H1 (cell line): ENCODE measurements around the gene SARS2. TPM values are rescaled to one million over a fixed set of nuclear protein-coding genes. Genes with fewer than 3 reads are reported as not detected.

Source experiments
- CTCF ChIA-PET: fragments of 300-600 bp; sonication (Branson Sonifier 250); formaldehyde crosslinking; loops from one replicate; lab custom pipeline; 2021; ENCODE audit not compliant: partially characterized antibody; lab: Charles Lee
- POLR2A ChIA-PET: fragments of 300-600 bp; sonication (Branson Sonifier 250); formaldehyde crosslinking; loops from one replicate; lab custom pipeline; 2021; ENCODE audit warnings: inconsistent platforms; ENCODE audit not compliant: partially characterized antibody; lab: Charles Lee
- DNase-seq, 2 experiments: peaks; one replicate each; pipeline versions ENCODE4 v3.0.0 to v3.0.0-alpha.2; 2010 to 2022; ENCODE audit warnings: low spot score in 2 of 2, low read depth in 1 of 2, mixed read lengths in 1 of 2
- FAIRE-seq: peaks from 2 replicates; lab custom pipeline; 2011; peaks lifted over from hg19 to GRCh38; lab: Jason Lieb, UNC
- H2AFZ ChIP-seq: 2 replicates; pipeline ENCODE4 v1.8.1; 2012; ENCODE audit warnings: low read length, inconsistent platforms
- H2AK5ac ChIP-seq: 2 replicates; pipeline ENCODE4 v1.6.1; 2013; ENCODE audit warnings: low read depth, low read length
- H2BK120ac ChIP-seq: replicated peaks from 2 replicates; pipeline ENCODE3; 2013; ENCODE audit warnings: low read depth, low read length, inconsistent platforms
- H2BK12ac ChIP-seq: 2 replicates; pipeline ENCODE4 v1.6.1; 2013; ENCODE audit warnings: low read depth, low read length
- H2BK15ac ChIP-seq: 2 replicates; pipeline ENCODE4 v1.6.1; 2013; ENCODE audit warnings: low read length
- H2BK20ac ChIP-seq: 2 replicates; pipeline ENCODE4 v1.6.1; 2013; ENCODE audit warnings: low read length
- H2BK5ac ChIP-seq: 2 replicates; pipeline ENCODE4 v1.6.1; 2013; ENCODE audit warnings: low read depth, low read length
- H3K14ac ChIP-seq: 2 replicates; pipeline ENCODE4 v1.6.1; 2013; ENCODE audit warnings: inconsistent platforms; ENCODE audit not compliant: insufficient read length
- H3K18ac ChIP-seq: 2 replicates; pipeline ENCODE4 v1.6.1; 2013; ENCODE audit warnings: low read length; ENCODE audit errors: extremely low read depth
- H3K23ac ChIP-seq: 2 replicates; pipeline ENCODE4 v1.6.1; 2013; ENCODE audit warnings: inconsistent platforms; ENCODE audit not compliant: insufficient read length
- H3K23me2 ChIP-seq: 2 replicates; pipeline ENCODE4 v1.6.1; 2013; ENCODE audit warnings: low read depth, low read length
- H3K27ac ChIP-seq: 2 replicates; pipeline ENCODE4 v1.6.1; 2011; ENCODE audit warnings: low read depth, low read length, inconsistent platforms
- H3K27me3 ChIP-seq, 4 experiments: replicated peaks in 1 of 4; 1 replicate in 1 of 4; 2 replicates in 3 of 4; pipeline versions ENCODE4 v1.6.1 to v1.8.1; 2011 to 2013; ENCODE audit warnings: low read length in 3 of 4, mild to moderate bottlenecking in 3 of 4, inconsistent platforms in 2 of 4, mixed read lengths in 2 of 4, moderate library complexity in 1 of 4; ENCODE audit not compliant: control insufficient read depth in 3 of 4, insufficient read depth in 3 of 4; ENCODE audit errors: extremely low read depth in 1 of 4
- H3K36me3 ChIP-seq, 4 experiments: 2 replicates each; pipeline versions ENCODE4 v1.6.1 to v1.8.1; 2011 to 2013; ENCODE audit warnings: mild to moderate bottlenecking in 4 of 4, low read length in 3 of 4, moderate library complexity in 2 of 4, control low read depth in 1 of 4, inconsistent platforms in 1 of 4; ENCODE audit not compliant: insufficient read depth in 4 of 4, control insufficient read depth in 2 of 4
- H3K4ac ChIP-seq: replicated peaks from 2 replicates; pipeline ENCODE3; 2013; ENCODE audit warnings: low read length, low read depth, mixed read lengths, inconsistent platforms; ENCODE audit not compliant: insufficient read length
- H3K4me1 ChIP-seq, 4 experiments: replicated peaks in 1 of 4; 1 replicate in 1 of 4; 2 replicates in 3 of 4; pipeline versions ENCODE4 v1.6.1 to v1.8.1; 2011 to 2013; ENCODE audit warnings: low read length in 3 of 4, inconsistent platforms in 2 of 4, mixed read lengths in 1 of 4; ENCODE audit not compliant: insufficient read depth in 4 of 4, control insufficient read depth in 3 of 4
- H3K4me2 ChIP-seq, 2 experiments: 2 replicates each; pipeline versions ENCODE4 v1.6.1 to v1.8.1; 2011 to 2013; ENCODE audit warnings: low read depth in 2 of 2, low read length in 2 of 2, control low read depth in 1 of 2, inconsistent platforms in 1 of 2, mild to moderate bottlenecking in 1 of 2; ENCODE audit not compliant: insufficient read depth in 1 of 2
- H3K4me3 ChIP-seq, 4 experiments: fragments of 200-600, 300-600 bp in 1 of 4; sonication (generic), shearing (Covaris generic), sonication (Bioruptor Twin) in 1 of 4; 2 replicates each; pipeline versions ENCODE4 v1.5.1 to v1.8.1; 2011 to 2016; ENCODE audit warnings: low read length in 4 of 4, low read depth in 3 of 4, control low read depth in 2 of 4, inconsistent platforms in 2 of 4, mild to moderate bottlenecking in 2 of 4, mixed read lengths in 1 of 4, moderate library complexity in 1 of 4; ENCODE audit not compliant: insufficient read depth in 2 of 4; ENCODE audit errors: extremely low read depth in 1 of 4
- H3K56ac ChIP-seq: replicated peaks from 2 replicates; pipeline ENCODE3; 2013; ENCODE audit warnings: low read depth, mild to moderate bottlenecking, mixed read lengths, low read length, inconsistent platforms; ENCODE audit not compliant: insufficient read length
- H3K79me1 ChIP-seq: 2 replicates; pipeline ENCODE4 v1.6.1; 2013; ENCODE audit warnings: low read depth, low read length, control low read depth
- H3K79me2 ChIP-seq, 2 experiments: 2 replicates each; pipeline versions ENCODE4 v1.6.1 to v1.8.1; 2012 to 2013; ENCODE audit warnings: low read length in 2 of 2, mild to moderate bottlenecking in 2 of 2, inconsistent platforms in 1 of 2; ENCODE audit not compliant: insufficient read depth in 2 of 2, control insufficient read depth in 1 of 2
- H3K9ac ChIP-seq, 4 experiments: replicated peaks in 1 of 4; 1 replicate in 1 of 4; 2 replicates in 3 of 4; pipeline versions ENCODE4 v1.6.1 to v1.8.1; 2011 to 2013; ENCODE audit warnings: low read depth in 3 of 4, low read length in 3 of 4, control low read depth in 2 of 4, mild to moderate bottlenecking in 2 of 4, moderate library complexity in 2 of 4, inconsistent platforms in 1 of 4; ENCODE audit errors: extremely low read depth in 1 of 4
- H3K9me3 ChIP-seq, 2 experiments: 2 replicates each; pipeline versions ENCODE4 v1.6.1 to v1.8.1; 2012 to 2013; ENCODE audit warnings: mild to moderate bottlenecking in 2 of 2, moderate library complexity in 2 of 2, control low read depth in 1 of 2, inconsistent platforms in 1 of 2, low read depth in 1 of 2, low read length in 1 of 2, mixed read lengths in 1 of 2; ENCODE audit not compliant: insufficient read depth in 2 of 2
- H4K20me1 ChIP-seq, 2 experiments: replicated peaks in 1 of 2; 2 replicates each; pipeline versions ENCODE3 to v1.8.1; 2011 to 2013; ENCODE audit warnings: inconsistent platforms in 2 of 2, low read length in 2 of 2, mild to moderate bottlenecking in 1 of 2; ENCODE audit not compliant: insufficient read depth in 2 of 2, control insufficient read depth in 1 of 2
- H4K5ac ChIP-seq: 2 replicates; pipeline ENCODE4 v1.6.1; 2013; ENCODE audit warnings: low read length, low read depth, mixed read lengths, inconsistent platforms; ENCODE audit not compliant: insufficient read length
- H4K8ac ChIP-seq: 2 replicates; pipeline ENCODE4 v1.8.0; 2013; ENCODE audit warnings: mild to moderate bottlenecking, moderate library complexity, low read length, inconsistent platforms; ENCODE audit not compliant: insufficient read depth; ENCODE audit errors: extremely low read depth
- H4K91ac ChIP-seq: replicated peaks from 2 replicates; pipeline ENCODE3; 2013; ENCODE audit warnings: low read length, mixed read lengths, inconsistent platforms; ENCODE audit not compliant: insufficient read length
- BCL11A ChIP-seq, 2 experiments: IDR thresholded peaks; one replicate each; pipeline ENCODE4 v1.6.1; 2011; ENCODE audit warnings: low read depth in 2 of 2, low read length in 2 of 2, mild to moderate bottlenecking in 2 of 2
- BRCA1 ChIP-seq: IDR thresholded peaks from 2 replicates; pipeline ENCODE4 v1.6.1; 2012; ENCODE audit warnings: low read depth, low read length, improper control_type of control experiment
- CHD1 ChIP-seq: IDR thresholded peaks from 2 replicates; pipeline ENCODE4 v1.6.1; 2012; ENCODE audit warnings: low read depth, low read length, improper control_type of control experiment
- CTBP2 ChIP-seq: IDR thresholded peaks from 2 replicates; pipeline ENCODE4 v1.7.0; 2011; ENCODE audit warnings: borderline replicate concordance, mild to moderate bottlenecking, moderate library complexity, mixed read lengths, low read length; ENCODE audit not compliant: insufficient read depth, insufficient read length
- JUND ChIP-seq: IDR thresholded peaks from 2 replicates; pipeline ENCODE4 v1.6.1; 2011; ENCODE audit warnings: mild to moderate bottlenecking, improper control_type of control experiment, low read length
- KDM4A ChIP-seq: IDR thresholded peaks from one replicate; pipeline ENCODE4 v1.7.1; 2012; ENCODE audit warnings: low read depth, mild to moderate bottlenecking, moderate library complexity, low read length, inconsistent platforms; ENCODE audit not compliant: severe bottlenecking
- PHF8 ChIP-seq: fragments of 200-600 bp; sonication (generic); conservative IDR thresholded peaks from 2 replicates; pipeline ENCODE4 v1.7.1; 2012; ENCODE audit warnings: low read depth, mild to moderate bottlenecking, inconsistent platforms, low read length, moderate library complexity
- POU5F1 ChIP-seq: IDR thresholded peaks from 2 replicates; pipeline ENCODE4 v1.6.1; 2011; ENCODE audit warnings: low read depth, mild to moderate bottlenecking, low read length, moderate library complexity
- RAD21 ChIP-seq, 2 experiments: IDR thresholded peaks in 1 of 2; conservative IDR thresholded peaks in 1 of 2; 2 replicates each; pipeline ENCODE4 v1.6.1; 2011; ENCODE audit warnings: low read depth in 2 of 2, low read length in 2 of 2, improper control_type of control experiment in 1 of 2, inconsistent platforms in 1 of 2, mild to moderate bottlenecking in 1 of 2, moderate library complexity in 1 of 2
- SIRT6 ChIP-seq: IDR thresholded peaks from one replicate; pipeline ENCODE4 v1.7.1; 2012; ENCODE audit warnings: low read length, inconsistent platforms
- SRF ChIP-seq: IDR thresholded peaks from 2 replicates; pipeline ENCODE4 v1.6.1; 2011; ENCODE audit warnings: mild to moderate bottlenecking, low read depth, low read length, moderate library complexity
- TAF1 ChIP-seq: IDR thresholded peaks from 2 replicates; pipeline ENCODE4 v1.6.1; 2011; ENCODE audit warnings: mild to moderate bottlenecking, low read depth, low read length
- WGBS, 2 experiments: shearing (Covaris generic) in 1 of 2; methylation state at CpG; one replicate each; pipeline versions ENCODE4 v1.1.6 to v1.1.7; 2013 to 2015; ENCODE audit warnings: low lambda C conversion rate in 2 of 2, mixed read lengths in 2 of 2, inconsistent platforms in 1 of 2, low coverage in 1 of 2, missing lambda C conversion rate in 1 of 2; ENCODE audit not compliant: insufficient replicate concordance in 2 of 2, insufficient coverage in 1 of 2, insufficient read length in 1 of 2; ENCODE audit errors: extremely low coverage in 1 of 2, missing lambda C conversion rate in 1 of 2; 5-methylcytosine and 5-hydroxymethylcytosine counted together
- polyA plus RNA-seq, 7 experiments: library from polyadenylated mRNA; depleted of rRNA in 3 of 7; stranded (reverse) in 5 of 7; unstranded in 2 of 7; fragments of >200 nt in 5 of 7; fragments of 200-250 nt in 2 of 7; gene quantifications; 1 replicate in 5 of 7; 2 replicates in 1 of 7; 4 replicates in 1 of 7; pipeline versions ENCODE4 v1.2.1 to v1.2.3, GENCODE V29; 2011 to 2013; ENCODE audit warnings: missing spikeins in 2 of 7, mixed read lengths in 2 of 7
- total RNA-seq: library from RNA; stranded (reverse); fragmentation: NEBNext Ultra II Directional; extraction: Animal tissue kit (Norgen Biotek cat#: 25700); gene quantifications from 2 replicates; pipeline ENCODE4 v1.2.1, GENCODE V29; 2021

The SARS2 gene
- total and polyA plus RNA-seq, 2 of the 8 experiments (the other 6 are each of a cell fraction or from before 2014, with no cell fraction given) = 68.0 to 102 TPM

DNA sequence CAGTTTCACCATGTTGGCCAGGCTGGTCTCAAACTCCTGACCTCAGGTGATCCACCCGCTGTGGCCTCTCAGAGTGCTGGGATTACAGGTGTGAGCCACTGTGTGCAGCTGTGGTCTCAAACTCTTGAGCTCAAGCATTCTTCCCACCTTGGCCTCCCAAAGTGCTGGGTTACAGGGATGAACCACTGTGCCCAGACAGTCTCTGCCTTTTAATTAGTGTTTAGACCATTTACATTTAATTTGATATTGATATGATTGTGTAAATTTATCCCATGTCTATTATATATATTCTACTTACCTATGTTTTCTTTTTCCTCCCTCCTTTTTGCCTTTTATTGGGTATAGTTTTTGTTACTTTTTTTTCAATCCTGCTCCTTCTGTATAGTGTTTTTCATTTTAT is 28.9 kb downstream of the SARS2 start:
- Histone ChIP-seq H3K79me2 (peaks cover 0 to 16% of the 10 kb centered on the region in 2 experiments; a peak in 2 of 4 replicates), H2BK20ac (no peak overlapping the region), H3K18ac (no peak overlapping the region), H3K4me3 (no peak overlapping the region), H4K91ac (no peak overlapping the region), H3K23me2 (peaks cover 13% of the 10 kb centered on the region; the same call in 1 of the 2 replicates), H3K27ac (no peak overlapping the region), H2AFZ (no peak overlapping the region), H4K8ac (no peak overlapping the region), H3K9ac (no peak overlapping the region; a peak in 1 of 7 replicates), H3K4me1 (peaks cover 0 to 9% (median 3%) of the 10 kb centered on the region in 4 experiments; a peak in 4 of 7 replicates), H3K36me3 (peaks cover 0 to 9% (median 1%) of the 10 kb centered on the region in 4 experiments; a peak in 2 of 8 replicates), H3K27me3 (peaks cover 0 to 9% (median 4%) of the 10 kb centered on the region in 4 experiments; a peak in 3 of 7 replicates), H3K23ac (no peak overlapping the region), H3K4ac (no peak overlapping the region), H2BK120ac (no peak overlapping the region), H2AK5ac (no peak overlapping the region), H4K20me1 (peaks cover 0 to 3% of the 10 kb centered on the region in 2 experiments), H3K56ac (no peak overlapping the region), H3K9me3 (0 out of 4 replicates have a peak, but pooled peaks cover 0 to 2% of the 10 kb centered on the region in 2 experiments), H3K4me2 (no peak overlapping the region), H4K5ac (no peak overlapping the region), H2BK5ac (no peak overlapping the region), H3K79me1 (no peaks in the 10 kb centered on the region; the same call in 1 of the 2 replicates), H3K14ac (no peak overlapping the region), H2BK15ac (no peak overlapping the region), H2BK12ac (no peak overlapping the region)
- CTCF ChIA-PET = interaction anchor here (1.1 to 2.3 kb wide), 2 partner anchors 15 to 16 kb away, joined by 3 to 5 read pairs; no protein-coding TSS in a partner anchor
- FAIRE-seq = no peak
- 100% methylated on average over 1 of the region's 1 CpG; no CpG with 5 or more reads in 1 of the 2 experiments for WGBS, 2 experiments
- DNase-seq = no peak
- POLR2A ChIA-PET = interaction anchor here (0.6 to 2.5 kb wide), 4 partner anchors 10 to 479 kb away, joined by 3 to 11 read pairs (median 4); partner anchors contain the start of gene CCER2
- TF ChIP-seq JUND (no peak), TAF1 (no peak), SIRT6 (no peak), PHF8 (no peak), BRCA1 (no peak), POU5F1 (no peak), BCL11A (IDR thresholded peaks at IDR 0.05; ENCODE audit: low read depth in 2 of 2, low read length in 2 of 2) (no peak), SRF (no peak), CTBP2 (no peak), CHD1 (no peak), RAD21 (IDR thresholded peaks at IDR 0.05 in 1 of 2, conservative IDR thresholded peaks at IDR 0.05 in 1 of 2; ENCODE audit: low read depth in 2 of 2, low read length in 2 of 2) (no peak), KDM4A (no peak)
